SU-DHL-6 (cell line): ENCODE results near the gene SEZ6L.

Experiments used
- EZH2phosphoT487 ChIP-seq: fragments of 200-600 bp; sonication (generic), shearing (Covaris generic); conservative IDR thresholded peaks from 2 replicates; pipeline ENCODE4 v1.6.1; 2018; ENCODE audit warnings: mild to moderate bottlenecking, antibody characterized with exemption, low read length, moderate library complexity, mixed read lengths
- TF ChIP-seq, protein P1 (sequence below): fragments of 200-600 bp; sonication (generic); IDR thresholded peaks from one replicate; pipeline ENCODE4 v1.5.1; 2017; ENCODE audit warnings: antibody characterized with exemption, mild to moderate bottlenecking, low read length, moderate library complexity; ENCODE audit not compliant: insufficient read depth, poor library complexity, severe bottlenecking

DNA sequence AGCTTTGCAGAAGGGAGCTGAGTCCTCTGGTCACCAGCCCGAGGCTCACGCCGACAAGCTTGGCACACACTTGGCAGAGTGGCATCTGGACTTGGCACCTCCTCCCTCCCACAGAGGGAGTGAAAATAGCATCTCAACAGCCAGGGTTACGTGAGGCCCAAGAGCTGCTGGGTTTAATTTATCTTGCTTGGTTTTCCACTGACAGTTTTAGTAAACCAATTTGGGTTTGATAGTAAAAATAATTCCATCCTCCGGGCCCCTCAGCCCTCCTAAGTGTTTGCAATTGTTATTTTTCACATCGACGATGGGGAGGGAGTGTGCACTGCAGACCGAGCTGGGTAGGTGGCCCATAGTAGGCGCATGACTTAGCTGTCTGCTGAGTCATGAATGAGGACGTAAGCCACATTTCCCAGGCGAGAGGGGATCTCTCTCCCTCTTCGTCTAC is 152.2 kb downstream of the SEZ6L start:
- TF ChIP-seq, protein P1, sequence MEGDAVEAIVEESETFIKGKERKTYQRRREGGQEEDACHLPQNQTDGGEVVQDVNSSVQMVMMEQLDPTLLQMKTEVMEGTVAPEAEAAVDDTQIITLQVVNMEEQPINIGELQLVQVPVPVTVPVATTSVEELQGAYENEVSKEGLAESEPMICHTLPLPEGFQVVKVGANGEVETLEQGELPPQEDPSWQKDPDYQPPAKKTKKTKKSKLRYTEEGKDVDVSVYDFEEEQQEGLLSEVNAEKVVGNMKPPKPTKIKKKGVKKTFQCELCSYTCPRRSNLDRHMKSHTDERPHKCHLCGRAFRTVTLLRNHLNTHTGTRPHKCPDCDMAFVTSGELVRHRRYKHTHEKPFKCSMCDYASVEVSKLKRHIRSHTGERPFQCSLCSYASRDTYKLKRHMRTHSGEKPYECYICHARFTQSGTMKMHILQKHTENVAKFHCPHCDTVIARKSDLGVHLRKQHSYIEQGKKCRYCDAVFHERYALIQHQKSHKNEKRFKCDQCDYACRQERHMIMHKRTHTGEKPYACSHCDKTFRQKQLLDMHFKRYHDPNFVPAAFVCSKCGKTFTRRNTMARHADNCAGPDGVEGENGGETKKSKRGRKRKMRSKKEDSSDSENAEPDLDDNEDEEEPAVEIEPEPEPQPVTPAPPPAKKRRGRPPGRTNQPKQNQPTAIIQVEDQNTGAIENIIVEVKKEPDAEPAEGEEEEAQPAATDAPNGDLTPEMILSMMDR: no peak
- no peak for TF ChIP-seq EZH2phosphoT487
